Activated CD4-positive, alpha-beta T cell treated with anti-CD3 and anti-CD28 coated beads, Interleukin-2, amount 50 U/mL, for 4 hours (primary cell): ENCODE data around the gene FRMD4A.

Experiments used
- DNase-seq, 2 experiments: peaks; one replicate each; pipeline ENCODE4 v3.0.0-alpha.2; 2020

The FRMD4A gene

GRCh38 chr10:14182781-14183180, 147.9 kb downstream of the FRMD4A start:
- DNase-seq = no peak

GRCh38 chr10:14181567-14181936, 149.2 kb downstream of the FRMD4A start:
- DNase-seq = no peak

- DNase-seq = no peak
Measured at GRCh38 chr10:14180911-14181566, 149.7 kb downstream of the FRMD4A start.

GRCh38 chr10:14179251-14179650, 151.5 kb downstream of the FRMD4A start:
- DNase-seq = no peak

GRCh38 chr10:14173706-14174594, 156.8 kb downstream of the FRMD4A start:
- DNase-seq = no peak

GRCh38 chr10:14173391-14173705, 157.4 kb downstream of the FRMD4A start:
- no peak for DNase-seq

- DNase-seq = no peak
Measured at GRCh38 chr10:14172336-14172950, 158.3 kb downstream of the FRMD4A start.

- no peak for DNase-seq
Measured at GRCh38 chr10:14171336-14171735, 159.4 kb downstream of the FRMD4A start.

- DNase-seq = no peak
Measured at GRCh38 chr10:14163377-14164086, 167.2 kb downstream of the FRMD4A start.

GRCh38 chr10:14162629-14163344, 167.9 kb downstream of the FRMD4A start:
- no peak for DNase-seq

GRCh38 chr10:14162061-14162460, 168.7 kb downstream of the FRMD4A start:
- no peak for DNase-seq

- DNase-seq = no peak
Measured at GRCh38 chr10:14160299-14160698, 170.4 kb downstream of the FRMD4A start.

GRCh38 chr10:14158575-14158974, 172.1 kb downstream of the FRMD4A start:
- DNase-seq = no peak

- no peak for DNase-seq
Measured at GRCh38 chr10:14156104-14156503, 174.6 kb downstream of the FRMD4A start.

GRCh38 chr10:14153570-14154055, 177.1 kb downstream of the FRMD4A start:
- no peak for DNase-seq

- no peak for DNase-seq
Measured at GRCh38 chr10:14151571-14151970, 179.2 kb downstream of the FRMD4A start.

- no peak for DNase-seq
Measured at GRCh38 chr10:14150526-14150925, 180.2 kb downstream of the FRMD4A start.

GRCh38 chr10:14146501-14146900, 184.2 kb downstream of the FRMD4A start:
- no peak for DNase-seq

- no peak for DNase-seq
Measured at GRCh38 chr10:14146025-14146424, 184.7 kb downstream of the FRMD4A start.

GRCh38 chr10:14144451-14144850, 186.3 kb downstream of the FRMD4A start:
- no peak for DNase-seq

- no peak for DNase-seq
Measured at GRCh38 chr10:14142606-14143250, 188.0 kb downstream of the FRMD4A start.

GRCh38 chr10:14141283-14141682, 189.4 kb downstream of the FRMD4A start:
- no peak for DNase-seq
